GM12878 (cell line): Measurements from ENCODE around the gene C9orf72. TPM values are rescaled to one million over a fixed set of nuclear protein-coding genes. Genes with fewer than 3 reads are reported as not detected.
A peak's percentile ranks its signal among the peaks of the same experiment; 100 is the strongest.

Experiments used
- ATAC-seq: fragments of 200-7000 bp; cut with Tn5 transposase; 3 replicates; pipeline ENCODE4 v1.9.1; 2020; ENCODE audit warnings: mild to moderate bottlenecking, moderate library complexity
- BruUV-seq: library from RNA; stranded (reverse); fragments of 400-500 nt; replicated peaks from 2 replicates; lab custom pipeline; 2021; lab: Mats Ljungman, UMichigan
- CTCF ChIA-PET: fragments of 300-600 bp; sonication (Branson Sonifier 250); formaldehyde crosslinking; extraction: SDS; loops from one replicate; lab custom pipeline; 2021; ENCODE audit warnings: inconsistent platforms; lab: Yijun Ruan, JAX
- POLR2A ChIA-PET: fragments of 350-600 bp; formaldehyde crosslinking; extraction: SDS; loops from one replicate; lab custom pipeline; 2021; ENCODE audit warnings: inconsistent platforms; lab: Charles Lee
- RAD21 ChIA-PET: fragments of 300-600 bp; sonication (Branson Sonifier 250); formaldehyde crosslinking; loops from one replicate; lab custom pipeline; 2023; ENCODE audit warnings: antibody characterized with exemption; ENCODE audit not compliant: unreplicated experiment; lab: Charles Lee
- SMC1A ChIA-PET: fragments of 300-600 bp; sonication (Branson Sonifier 250); formaldehyde crosslinking; loops from one replicate; lab custom pipeline; 2023; ENCODE audit not compliant: unreplicated experiment, uncharacterized antibody; lab: Charles Lee
- DNase-seq: peaks from one replicate; pipeline ENCODE4 v3.0.0-alpha.2; 2011; ENCODE audit warnings: low read depth, low spot score
- FAIRE-seq: peaks from 3 replicates; lab custom pipeline; 2011; peaks lifted over from hg19 to GRCh38; lab: Jason Lieb, UNC
- H2AFZ ChIP-seq: 2 replicates; pipeline ENCODE4 v1.6.0; 2011; ENCODE audit warnings: low read depth, low read length, control low read depth; ENCODE audit not compliant: control insufficient read depth
- H3K27ac ChIP-seq: 2 replicates; pipeline ENCODE4 v1.5.1; 2011; ENCODE audit warnings: control low read depth; ENCODE audit not compliant: control insufficient read depth, insufficient read depth
- H3K27me3 ChIP-seq, 2 experiments: replicated peaks in 1 of 2; 2 replicates each; pipeline versions ENCODE4 v1.6.0 to v1.6.1; 2011; ENCODE audit warnings: low read length in 1 of 2; ENCODE audit not compliant: control insufficient read depth in 2 of 2, insufficient read depth in 2 of 2
- H3K36me3 ChIP-seq, 2 experiments: 2 replicates each; pipeline ENCODE4 v1.5.1; 2011; ENCODE audit warnings: low read length in 1 of 2; ENCODE audit not compliant: control insufficient read depth in 2 of 2, insufficient read depth in 2 of 2
- H3K4me1 ChIP-seq: 2 replicates; pipeline ENCODE4 v1.6.1; 2011; ENCODE audit warnings: mild to moderate bottlenecking, low read length, moderate library complexity, mixed read lengths; ENCODE audit not compliant: control insufficient read depth, insufficient read depth
- H3K4me2 ChIP-seq: 2 replicates; pipeline ENCODE4 v1.6.0; 2011; ENCODE audit warnings: control low read depth; ENCODE audit not compliant: control insufficient read depth, insufficient read depth
- H3K4me3 ChIP-seq: fragments of 200-600 bp; sonication (generic); 2 replicates; pipeline ENCODE4 v1.5.1; 2016
- H3K79me2 ChIP-seq: 2 replicates; pipeline ENCODE4 v1.6.0; 2011; ENCODE audit warnings: low read length; ENCODE audit not compliant: control insufficient read depth, insufficient read depth
- H3K9ac ChIP-seq: 2 replicates; pipeline ENCODE4 v1.8.0; 2011; ENCODE audit warnings: low read length, control low read depth, mixed read lengths; ENCODE audit not compliant: control insufficient read depth, insufficient read depth
- H3K9me3 ChIP-seq: replicated peaks from 3 replicates; pipeline ENCODE4 v1.5.1; 2011; ENCODE audit warnings: mild to moderate bottlenecking, low read length; ENCODE audit not compliant: control insufficient read depth, insufficient read depth
- H4K20me1 ChIP-seq: 2 replicates; pipeline ENCODE4 v1.6.0; 2011; ENCODE audit not compliant: control insufficient read depth, insufficient read depth
- HCFC1 ChIP-seq: fragments of 150-350 bp; IDR thresholded peaks from 2 replicates; pipeline ENCODE4 v1.6.1; 2014; ENCODE audit warnings: low read length
- PAX5 ChIP-seq: IDR thresholded peaks from 2 replicates; pipeline ENCODE4 v1.6.1; 2011; ENCODE audit warnings: low read depth, low read length, borderline replicate concordance
- RUNX3 ChIP-seq: IDR thresholded peaks from 2 replicates; pipeline ENCODE4 v1.6.1; 2012; ENCODE audit warnings: low read length, inconsistent platforms
- SPI1 ChIP-seq: IDR thresholded peaks from 2 replicates; pipeline ENCODE4 v1.6.1; 2011; ENCODE audit warnings: low read depth, mild to moderate bottlenecking, low read length, moderate library complexity, borderline replicate concordance; ENCODE audit not compliant: insufficient read depth
- WGBS: methylation state at CpG from one replicate; pipeline ENCODE4 v1.1.6; 2016; ENCODE audit warnings: low lambda C conversion rate; ENCODE audit not compliant: insufficient replicate concordance, insufficient coverage; ENCODE audit errors: missing lambda C conversion rate; 5-methylcytosine and 5-hydroxymethylcytosine counted together
- in situ Hi-C: fragments of 300-500 bp; cut with MboI; formaldehyde crosslinking; loops from 9 replicates; pipeline ENCODE4 v1.14.3; 2018; ENCODE audit warnings: mixed read lengths
- intact Hi-C: fragments of 100-400 bp; cut with micrococcal nuclease; formaldehyde crosslinking; loops from one replicate; pipeline ENCODE4 v1.14.2; 2022; ENCODE audit not compliant: unreplicated experiment
- polyA plus RNA-seq, 11 experiments: library from polyadenylated mRNA; depleted of rRNA in 4 of 11; unstranded in 6 of 11; stranded (reverse) in 5 of 11; fragments of >200 nt; fragmentation: Nextera tagmentation in 4 of 11; fragmentation: Illumina TruSeq in 1 of 11; extraction: Ambion mirVana in 4 of 11; extraction: Trizol in 1 of 11; gene quantifications; 1 replicate in 1 of 11; 2 replicates in 10 of 11; pipeline versions ENCODE4 v1.2.1 to v1.2.3, GENCODE V29; 2011 to 2016; ENCODE audit warnings: inconsistent platforms in 2 of 11, missing spikeins in 2 of 11, low read depth in 1 of 11
- total RNA-seq, 4 experiments: library from RNA; depleted of rRNA in 3 of 4; stranded (reverse); fragments of >200 nt in 3 of 4; fragmentation: Illumina TruSeq in 1 of 4; extraction: Trizol in 1 of 4; gene quantifications; 2 replicates each; pipeline versions ENCODE4 v1.2.1 to v1.2.3, GENCODE V29; 2013 to 2021

Gene C9orf72
- total and polyA plus RNA-seq, 10 of the 15 experiments (the other 5 are each of a cell fraction or from before 2014, with no cell fraction given), result 4.8 to 9.0 (median 6.4) TPM

GRCh38 chr9:27565696-27566095 is 7.6 kb downstream of the C9orf72 start (continued):
- no peak for TF ChIP-seq RUNX3
- TF ChIP-seq, all 136 proteins: peak for 0

- TF ChIP-seq SPI1 (0 out of 2 replicates have a peak, but pooled peaks have one; percentile 8), HCFC1 (no peak), PAX5 (no peak)
- WGBS, result 100% methylated on average over 1 of the region's 1 CpG
- FAIRE-seq (peak; percentile 56), ATAC-seq (peak; percentile 62), DNase-seq (no peak)
- intact Hi-C loops (no loop called here), in situ Hi-C loops (no loop called here)
- H3K4me2 ChIP-seq, result no peak overlapping the region; the same call in 1 of the 2 replicates
- no peaks in the 10 kb centered on the region for H3K36me3 ChIP-seq
- RAD21 ChIA-PET, result interaction anchor here (1.4 to 1.8 kb wide), 2 partner anchors 17 to 24 kb away, joined by 3 to 5 read pairs; no protein-coding TSS in a partner anchor
- BruUV-seq, result no TSS peak
- POLR2A ChIA-PET, result interaction anchor here (1.3 kb wide), 1 partner anchor 8 kb away, joined by 4 read pairs; the partner anchor contains the start of gene C9orf72
- CTCF ChIA-PET, result interaction anchor here (0.8 to 1.0 kb wide), 2 partner anchors 28 to 161 kb away, joined by 3 read pairs; no protein-coding TSS in a partner anchor
- H3K27me3 ChIP-seq, result no peaks in the 10 kb centered on the region
- H4K20me1 ChIP-seq, result no peaks in the 10 kb centered on the region
- no peak overlapping the region for H3K9ac ChIP-seq
- H3K27ac ChIP-seq, result no peak overlapping the region
- SMC1A ChIA-PET, result interaction anchor here (1.1 to 2.4 kb wide), 2 partner anchors 9 to 226 kb away, joined by 3 to 7 read pairs; no protein-coding TSS in a partner anchor
- H3K9me3 ChIP-seq, result no peaks in the 10 kb centered on the region
- no peak overlapping the region; the same call in 1 of the 2 replicates for H2AFZ ChIP-seq
- peaks cover 10% of the 10 kb centered on the region; the same call in 1 of the 2 replicates for H3K4me1 ChIP-seq
- H3K4me3 ChIP-seq, result no peak overlapping the region
- no peaks in the 10 kb centered on the region for H3K79me2 ChIP-seq
Observed at GRCh38 chr9:27564670-27565069, 8.6 kb downstream of the C9orf72 start.
